Ishikawa (cell line): ENCODE results near the gene APOB.

Experiments
- CEBPB ChIP-seq: IDR thresholded peaks from 2 replicates; pipeline ENCODE4 v1.6.1; 2012
- EP300 ChIP-seq: IDR thresholded peaks from 2 replicates; pipeline ENCODE4 v1.6.1; 2012; ENCODE audit warnings: borderline replicate concordance
- FOXM1 ChIP-seq: IDR thresholded peaks from 2 replicates; pipeline ENCODE4 v1.6.1; 2012; ENCODE audit warnings: low read depth, borderline replicate concordance
- MAX ChIP-seq: IDR thresholded peaks from 2 replicates; pipeline ENCODE4 v1.6.1; 2012
- NFIC ChIP-seq: IDR thresholded peaks from 2 replicates; pipeline ENCODE4 v1.6.1; 2012
- RAD21 ChIP-seq: IDR thresholded peaks from 2 replicates; pipeline ENCODE4 v1.6.1; 2012; ENCODE audit warnings: low read depth
- REST ChIP-seq: IDR thresholded peaks from 2 replicates; pipeline ENCODE4 v1.6.1; 2012; ENCODE audit warnings: low read depth, mild to moderate bottlenecking
- TAF1 ChIP-seq: IDR thresholded peaks from 2 replicates; pipeline ENCODE4 v1.6.1; 2012; ENCODE audit warnings: low read depth, mild to moderate bottlenecking
- TEAD4 ChIP-seq: IDR thresholded peaks from 2 replicates; pipeline ENCODE4 v1.6.1; 2012

GRCh38 chr2:21010813-21011439 lies 32.9 kb downstream of the APOB start:
- TF ChIP-seq CEBPB (no peak), RAD21 (no peak), FOXM1 (no peak), MAX (no peak), REST (no peak), NFIC (no peak), TAF1 (no peak), TEAD4 (no peak), EP300 (no peak)
